Right atrium auricular region (tissue), 2 donors: ENCODE results near the gene FOXP4. TPM values are rescaled to one million over a fixed set of nuclear protein-coding genes. Genes with fewer than 3 reads are reported as not detected.
A peak's percentile ranks its signal among the peaks of the same experiment; 100 is the strongest.

Source experiments
- DNase-seq: peaks from one replicate; pipeline ENCODE4 v3.0.0-alpha.2; 2019; ENCODE audit warnings: low spot score
- H3K27ac ChIP-seq, 2 donors: fragments of 200-600 bp; sonication (generic); 1 replicate in 1 of 2; 2 replicates in 1 of 2; pipeline ENCODE4 v1.5.1; 2016 to 2019
- H3K27me3 ChIP-seq, 2 donors: fragments of 200-600 bp; sonication (generic); one replicate each; pipeline versions ENCODE4 v1.5.1 to v1.6.0; 2017 to 2019
- H3K36me3 ChIP-seq: fragments of 200-600 bp; sonication (generic); one replicate; pipeline ENCODE4 v1.5.1; 2016
- H3K4me1 ChIP-seq, 2 donors: fragments of 200-600 bp; sonication (generic); one replicate each; pipeline versions ENCODE4 v1.5.1 to v1.6.0; 2017 to 2019
- H3K4me3 ChIP-seq, 2 donors: fragments of 200-600 bp; sonication (generic); 1 replicate in 1 of 2; 2 replicates in 1 of 2; pipeline ENCODE4 v1.5.1; 2017 to 2019; ENCODE audit warnings: mild to moderate bottlenecking in 1 of 2, moderate library complexity in 1 of 2
- H3K9me3 ChIP-seq, 2 donors: fragments of 200-600 bp; sonication (generic); one replicate each; pipeline ENCODE4 v1.5.1; 2019
- CTCF ChIP-seq, 2 donors: fragments of 200-600 bp; sonication (generic); IDR thresholded peaks; one replicate each; pipeline ENCODE4 v1.5.1; 2019; ENCODE audit warnings: antibody characterized with exemption in 2 of 2
- total RNA-seq, 2 donors: library from RNA; depleted of rRNA; stranded (reverse); fragments of >200 nt; gene quantifications; one replicate each; pipeline ENCODE4 v1.1.0, GENCODE V29; 2016

Gene FOXP4
- total RNA-seq, 2 donors from 2014 or later: 9.3 to 20.2 TPM

GRCh38 chr6:41573985-41574384 lies 27.8 kb downstream of the FOXP4 start:
- no peak for TF ChIP-seq CTCF (IDR thresholded peaks at IDR 0.05)

GRCh38 chr6:41575598-41575997 lies 29.4 kb downstream of the FOXP4 start:
- TF ChIP-seq CTCF (IDR thresholded peaks at IDR 0.05): no peak
- peaks cover 0 to 46% of the 10 kb centered on the region in 2 donors for H3K4me1 ChIP-seq
- H3K4me3 ChIP-seq: no peak overlapping the region
- no peaks in the 10 kb centered on the region for H3K36me3 ChIP-seq
- H3K27me3 ChIP-seq: no peaks in the 10 kb centered on the region
- H3K9me3 ChIP-seq: no peaks in the 10 kb centered on the region
- H3K27ac ChIP-seq: no peak overlapping the region
- DNase-seq: no peak

More at GRCh38 chr6:41573985-41574384, 27.8 kb downstream of the FOXP4 start:
- no peaks in the 10 kb centered on the region for H3K9me3 ChIP-seq
- no peaks in the 10 kb centered on the region for H3K27me3 ChIP-seq
- no peak overlapping the region for H3K27ac ChIP-seq
- H3K36me3 ChIP-seq: no peaks in the 10 kb centered on the region
- no peak for DNase-seq
- no peak overlapping the region for H3K4me3 ChIP-seq
- H3K4me1 ChIP-seq: peaks cover 0 to 57% of the 10 kb centered on the region in 2 donors

GRCh38 chr6:41576667-41577066 lies 30.5 kb downstream of the FOXP4 start:
- no peak for DNase-seq
- H3K4me3 ChIP-seq: no peak overlapping the region
- no peaks in the 10 kb centered on the region for H3K27me3 ChIP-seq
- H3K4me1 ChIP-seq: peaks cover 0 to 57% of the 10 kb centered on the region in 2 donors
- TF ChIP-seq CTCF (IDR thresholded peaks at IDR 0.05): no peak
- H3K27ac ChIP-seq: no peak overlapping the region
- H3K36me3 ChIP-seq: no peaks in the 10 kb centered on the region
- no peaks in the 10 kb centered on the region for H3K9me3 ChIP-seq

- Histone ChIP-seq H3K4me3 (no peak overlapping the region), H3K27ac (peak overlapping the region; percentile 42 to 48), H3K9me3 (no peaks in the 10 kb centered on the region), H3K4me1 (peaks cover 0 to 66% of the 10 kb centered on the region in 2 donors), H3K27me3 (no peaks in the 10 kb centered on the region), H3K36me3 (no peaks in the 10 kb centered on the region)
- no peak for TF ChIP-seq CTCF (IDR thresholded peaks at IDR 0.05)
- DNase-seq: no peak
These were observed 31.4 kb downstream of the FOXP4 start for GRCh38 chr6:41577356-41578216.

DNA sequence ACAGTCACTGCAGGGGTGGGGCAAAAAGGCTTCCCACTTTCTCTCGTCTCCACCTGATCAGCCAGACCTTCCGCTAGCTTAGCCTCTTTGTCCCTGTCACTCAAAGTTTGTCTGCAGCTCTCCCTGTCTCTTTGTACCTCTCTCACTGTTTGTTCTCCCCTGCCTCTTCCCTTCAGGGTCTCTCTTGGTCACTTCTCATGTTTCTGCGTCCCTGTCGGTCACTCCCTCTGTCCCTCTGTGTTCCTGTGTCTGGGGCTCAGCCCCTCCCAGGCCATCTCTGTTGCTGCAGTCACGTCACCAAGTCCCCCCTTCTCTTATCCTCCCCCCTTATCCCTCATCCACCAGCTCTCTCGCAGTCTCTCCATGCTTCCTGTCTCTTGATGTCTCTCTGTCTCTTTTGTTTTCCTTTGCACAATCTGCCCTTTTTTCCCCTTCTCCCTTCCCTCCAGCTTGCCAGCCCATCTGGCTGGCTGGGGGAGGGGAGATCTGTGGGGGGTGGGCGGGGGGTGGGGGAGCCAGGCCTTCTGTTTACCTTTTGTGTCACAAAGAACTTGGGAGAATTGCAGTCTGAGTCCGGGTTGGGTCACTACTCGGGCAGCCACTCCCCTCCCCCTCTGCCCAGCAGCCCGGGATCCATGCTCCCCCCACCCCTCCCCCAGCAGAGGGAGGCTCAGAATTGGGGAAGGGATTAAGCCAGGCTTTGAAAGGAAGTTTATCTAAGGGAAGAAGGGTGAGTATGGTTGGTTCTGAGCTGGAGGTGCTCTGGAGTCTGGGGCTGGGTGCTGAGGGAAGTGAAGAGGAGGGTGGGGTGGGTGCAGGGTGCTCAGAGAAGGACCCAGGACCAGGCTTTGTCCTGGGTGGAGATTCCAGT lies 32.3 kb downstream of the FOXP4 start:
- no peaks in the 10 kb centered on the region for H3K9me3 ChIP-seq
- H3K27ac ChIP-seq: peak overlapping the region; percentile 42 to 48
- DNase-seq: no peak
- TF ChIP-seq CTCF (IDR thresholded peaks at IDR 0.05): no peak
- H3K27me3 ChIP-seq: no peaks in the 10 kb centered on the region
- no peak overlapping the region for H3K4me3 ChIP-seq
- H3K36me3 ChIP-seq: no peaks in the 10 kb centered on the region
- H3K4me1 ChIP-seq: peaks cover 0 to 74% of the 10 kb centered on the region in 2 donors
